Common myeloid progenitor, CD34-positive (primary cell): ENCODE data around the gene NUCKS1.

Experiments
- CTCF ChIA-PET: fragments of 350-600 bp; sonication (Branson Sonifier 250); formaldehyde crosslinking; loops from one replicate; lab custom pipeline; 2021; ENCODE audit warnings: antibody characterized with exemption; lab: Charles Lee
- POLR2A ChIA-PET: fragments of 350-600 bp; sonication (Branson Sonifier 250); formaldehyde crosslinking; loops from one replicate; lab custom pipeline; 2021; ENCODE audit warnings: antibody characterized with exemption; lab: Charles Lee
- DNase-seq, 3 donors: peaks; one replicate each; pipeline versions ENCODE4 v3.0.0 to v3.0.0-alpha.2; 2013
- H3K27ac ChIP-seq, 2 experiments: 1 replicate in 1 of 2; 2 replicates in 1 of 2; pipeline ENCODE4 v1.7.0; 2013; ENCODE audit warnings: inconsistent platforms in 2 of 2, low read length in 2 of 2, mild to moderate bottlenecking in 2 of 2, low read depth in 1 of 2, moderate library complexity in 1 of 2; ENCODE audit not compliant: severe bottlenecking in 2 of 2, insufficient read depth in 1 of 2, poor library complexity in 1 of 2
- H3K27me3 ChIP-seq, 5 experiments: replicated peaks in 2 of 5; 1 replicate in 3 of 5; 2 replicates in 2 of 5; pipeline versions ENCODE4 v1.6.1 to v1.7.0; 2013; ENCODE audit warnings: low read length in 4 of 5, mild to moderate bottlenecking in 2 of 5, moderate library complexity in 2 of 5, inconsistent platforms in 1 of 5; ENCODE audit not compliant: insufficient read depth in 5 of 5, control insufficient read depth in 4 of 5
- H3K36me3 ChIP-seq, 4 experiments: 1 replicate in 2 of 4; 2 replicates in 2 of 4; pipeline versions ENCODE4 v1.6.1 to v1.7.0; 2013; ENCODE audit warnings: low read length in 3 of 4, control low read depth in 1 of 4, mild to moderate bottlenecking in 1 of 4; ENCODE audit not compliant: control insufficient read depth in 4 of 4, insufficient read depth in 4 of 4
- H3K4me1 ChIP-seq, 4 experiments: 1 replicate in 3 of 4; 2 replicates in 1 of 4; pipeline versions ENCODE4 v1.6.1 to v1.7.1; 2013; ENCODE audit warnings: low read length in 3 of 4, mild to moderate bottlenecking in 3 of 4, control low read depth in 1 of 4, inconsistent platforms in 1 of 4, moderate library complexity in 1 of 4; ENCODE audit not compliant: control insufficient read depth in 4 of 4, insufficient read depth in 4 of 4; ENCODE audit errors: control extremely low read depth in 1 of 4
- H3K4me3 ChIP-seq, 7 experiments: 1 replicate in 4 of 7; 2 replicates in 3 of 7; pipeline versions ENCODE4 v1.5.1 to v1.7.0; 2013; ENCODE audit warnings: mild to moderate bottlenecking in 7 of 7, low read length in 6 of 7, moderate library complexity in 6 of 7, inconsistent platforms in 2 of 7, low read depth in 2 of 7, control low read depth in 1 of 7; ENCODE audit not compliant: insufficient read depth in 4 of 7, control insufficient read depth in 1 of 7; ENCODE audit errors: extremely low read depth in 1 of 7
- H3K9me3 ChIP-seq, 5 experiments: 1 replicate in 4 of 5; 2 replicates in 1 of 5; pipeline versions ENCODE4 v1.6.1 to v1.7.1; 2013; ENCODE audit warnings: low read length in 4 of 5, mild to moderate bottlenecking in 2 of 5, inconsistent platforms in 1 of 5, low read depth in 1 of 5, moderate library complexity in 1 of 5; ENCODE audit not compliant: control insufficient read depth in 4 of 5, insufficient read depth in 2 of 5; ENCODE audit errors: control extremely low read depth in 1 of 5
- WGBS: methylation state at CpG from one replicate; pipeline ENCODE4 v1.1.5; 2013; ENCODE audit not compliant: insufficient coverage; 5-methylcytosine and 5-hydroxymethylcytosine counted together

The NUCKS1 gene

GRCh38 chr1:205763980-205764379 is 14.0 kb upstream of the NUCKS1 start:
- Histone ChIP-seq H3K9me3 (no peaks in the 10 kb centered on the region), H3K4me3 (no peak overlapping the region), H3K27me3 (no peaks in the 10 kb centered on the region), H3K36me3 (no peaks in the 10 kb centered on the region), H3K4me1 (no peaks in the 10 kb centered on the region), H3K27ac (no peak overlapping the region)
- DNase-seq: no peak
- ChIA-PET POLR2A (no interaction called here), CTCF (interaction anchor here (0.6 to 1.2 kb wide), 2 partner anchors 8 to 18 kb away, joined by 3 to 4 read pairs; no protein-coding TSS in a partner anchor)

- Histone ChIP-seq H3K4me1 (no peaks in the 10 kb centered on the region), H3K27ac (no peak overlapping the region), H3K9me3 (no peaks in the 10 kb centered on the region), H3K4me3 (no peak overlapping the region), H3K36me3 (no peaks in the 10 kb centered on the region), H3K27me3 (no peaks in the 10 kb centered on the region)
- no peak for DNase-seq
- no CpG with 5 or more reads among the region's 3 CpGs for WGBS
- ChIA-PET CTCF (interaction anchor here (1.4 kb wide), 1 partner anchor 10 kb away, joined by 4 read pairs; no protein-coding TSS in a partner anchor), POLR2A (no interaction called here)
Observed at GRCh38 chr1:205760606-205761005, 10.6 kb upstream of the NUCKS1 start.

DNA sequence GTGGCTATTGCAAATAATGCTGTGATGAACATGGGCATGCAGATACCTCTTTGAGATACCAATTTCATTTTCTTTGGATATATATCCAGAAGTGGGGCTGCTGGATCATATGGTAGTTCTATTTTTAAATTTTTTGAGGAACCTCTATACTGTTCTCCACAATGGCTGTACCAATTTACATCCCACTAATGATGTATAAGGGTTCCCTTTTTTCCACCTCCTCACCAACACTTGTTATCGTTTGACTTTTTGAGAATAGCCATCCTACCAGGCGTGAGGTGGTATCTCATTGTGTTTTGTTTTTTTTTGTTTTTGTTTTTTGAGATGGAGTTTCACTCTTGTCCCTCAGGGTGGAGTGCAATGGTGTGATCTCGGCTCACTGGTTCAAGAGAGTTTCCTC is 6.6 kb upstream of the NUCKS1 start:
- POLR2A ChIA-PET: no interaction called here
- no CpG with 5 or more reads among the region's 3 CpGs for WGBS
- CTCF ChIA-PET: interaction anchor here (0.9 to 1.5 kb wide), 2 partner anchors 17 to 18 kb away, joined by 3 read pairs; no protein-coding TSS in a partner anchor
- Histone ChIP-seq H3K27me3 (no peaks in the 10 kb centered on the region), H3K4me3 (no peak overlapping the region), H3K27ac (no peak overlapping the region), H3K4me1 (no peaks in the 10 kb centered on the region), H3K36me3 (no peaks in the 10 kb centered on the region), H3K9me3 (no peaks in the 10 kb centered on the region)
- DNase-seq: no peak

DNA sequence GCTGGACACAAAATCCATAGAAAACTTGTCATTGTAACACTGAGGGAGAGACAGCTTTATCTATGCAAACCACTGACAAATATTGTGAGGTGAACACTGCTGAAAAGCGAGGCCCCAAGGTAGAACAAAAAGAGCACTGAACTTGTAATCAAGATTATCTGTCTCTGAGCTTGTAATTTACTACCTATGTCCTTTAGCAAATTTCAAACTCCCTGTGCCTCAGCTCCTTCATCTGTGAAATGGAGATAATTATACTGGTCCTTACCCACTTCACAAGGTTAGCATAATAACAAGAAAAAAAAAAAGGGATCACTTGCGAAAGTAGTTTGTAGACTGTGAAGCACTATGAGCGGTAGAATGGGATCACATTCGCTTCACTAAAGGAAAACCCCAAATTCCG is 4.9 kb upstream of the NUCKS1 start:
- ChIA-PET CTCF (interaction anchor here (0.6 to 1.3 kb wide), 6 partner anchors 9 to 153 kb away, joined by 3 to 6 read pairs (median 3); no protein-coding TSS in a partner anchor), POLR2A (no interaction called here)
- no peaks in the 10 kb centered on the region for H3K36me3 ChIP-seq
- H3K4me1 ChIP-seq: peaks cover 0 to 5% (median 4%) of the 10 kb centered on the region in 4 experiments
- DNase-seq: no peak
- H3K9me3 ChIP-seq: no peaks in the 10 kb centered on the region
- H3K27ac ChIP-seq: no peak overlapping the region
- no peak overlapping the region for H3K4me3 ChIP-seq
- no peaks in the 10 kb centered on the region for H3K27me3 ChIP-seq
- 100% methylated on average over 3 of the region's 5 CpGs for WGBS

DNA sequence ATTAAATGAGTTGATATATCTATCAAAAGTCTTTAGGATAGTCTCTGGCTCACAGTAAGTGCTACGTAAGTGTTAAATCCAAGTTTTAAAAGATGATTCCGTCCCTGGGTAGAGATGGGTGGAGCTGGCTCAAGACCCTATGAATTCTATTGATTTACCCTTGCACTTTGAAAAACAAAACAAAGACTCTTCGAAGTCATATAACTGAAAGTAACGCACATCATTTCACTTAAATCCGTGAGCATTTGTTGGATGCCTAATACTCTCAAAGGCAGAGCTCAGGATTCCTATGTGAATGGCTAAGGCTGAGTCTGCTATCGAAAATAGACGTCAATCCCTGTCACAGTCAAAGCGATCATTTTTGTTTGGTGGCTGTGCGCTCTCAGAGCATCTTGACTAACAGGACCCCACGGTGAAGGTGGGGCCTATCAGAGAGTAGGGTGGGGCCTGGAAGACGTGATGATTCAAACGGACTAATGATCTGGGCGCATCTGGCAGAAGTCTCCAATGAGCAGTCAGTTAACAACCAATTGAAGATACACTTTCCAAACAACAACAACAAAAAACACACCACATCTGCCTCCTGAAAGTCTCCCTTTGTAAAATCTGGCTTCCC is 1.2 kb upstream of the NUCKS1 start:
- WGBS: 81% methylated on average over 12 of the region's 13 CpGs
- peak overlapping the region in 1 of 7 experiments; percentile 92 for H3K4me3 ChIP-seq
- peak; percentile 51 to 71 (median 60) for DNase-seq
- H3K36me3 ChIP-seq: peaks cover 0 to 14% (median 0%) of the 10 kb centered on the region in 4 experiments
- no peaks in the 10 kb centered on the region for H3K27me3 ChIP-seq
- H3K27ac ChIP-seq: peak overlapping the region in 1 of 2 experiments; percentile 98
- ChIA-PET CTCF (interaction anchor here (1.3 kb wide), 1 partner anchor 9 kb away, joined by 4 read pairs; no protein-coding TSS in a partner anchor), POLR2A (no interaction called here)
- H3K4me1 ChIP-seq: peaks cover 13 to 26% (median 19%) of the 10 kb centered on the region in 4 experiments
- H3K9me3 ChIP-seq: no peaks in the 10 kb centered on the region

DNA sequence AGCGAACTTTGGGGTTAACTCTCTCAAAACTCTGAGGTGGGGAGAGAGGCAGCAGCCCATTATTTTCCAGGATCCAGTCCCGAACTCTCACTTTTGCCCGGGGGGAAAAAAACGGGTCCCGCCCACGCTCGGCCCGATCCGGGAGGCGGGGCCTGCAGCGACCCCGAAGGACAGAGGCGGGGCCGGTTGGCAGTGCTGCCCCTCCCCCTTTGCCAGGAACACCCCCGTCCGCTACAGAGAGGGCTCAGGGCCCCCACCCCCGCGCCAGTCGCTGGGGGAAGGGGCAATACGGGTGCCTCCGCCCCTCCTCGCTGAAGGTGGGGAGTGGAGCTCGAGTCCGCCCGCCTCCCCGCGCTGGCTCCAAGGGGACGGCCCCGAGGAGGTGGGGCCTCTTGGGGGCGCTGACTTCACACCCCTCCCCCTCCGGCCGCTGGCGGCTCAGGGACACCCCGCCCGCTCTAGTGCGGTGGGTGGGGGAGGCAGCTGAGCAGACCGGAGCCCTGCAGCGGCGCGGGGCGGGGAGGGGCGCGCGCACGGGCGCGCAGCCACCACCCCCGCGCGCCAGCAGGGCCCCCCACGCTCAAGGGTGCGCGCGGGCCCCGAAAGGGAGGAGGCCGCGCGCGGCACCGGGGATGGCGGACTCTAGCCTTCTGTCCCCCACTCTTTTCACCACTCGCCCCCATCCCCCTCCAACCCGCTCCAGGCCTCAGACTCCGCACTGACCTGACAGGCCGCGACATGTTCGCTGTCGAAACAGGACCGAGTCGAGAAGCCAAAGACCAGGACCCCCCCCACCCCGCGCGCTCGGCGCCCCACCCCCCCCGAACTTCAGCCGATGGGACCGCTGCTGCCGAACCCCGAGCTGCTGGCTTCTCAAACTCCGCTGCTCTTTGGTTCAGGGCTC is 496 bp downstream of the NUCKS1 start:
- ChIA-PET CTCF (interaction anchor here (0.8 to 1.7 kb wide), 4 partner anchors 9 to 90 kb away, joined by 3 to 6 read pairs (median 4); no protein-coding TSS in a partner anchor), POLR2A (interaction anchor here (0.6 to 1.2 kb wide), 5 partner anchors 12 to 49 kb away, joined by 3 to 7 read pairs (median 4); partner anchors contain the start of gene RAB29)
- Histone ChIP-seq H3K36me3 (peaks cover 0 to 14% (median 0%) of the 10 kb centered on the region in 4 experiments), H3K9me3 (no peaks in the 10 kb centered on the region), H3K27ac (peak overlapping the region; percentile 97 to 98), H3K4me3 (peak overlapping the region; percentile 82 to 99 (median 94)), H3K27me3 (no peaks in the 10 kb centered on the region), H3K4me1 (peaks cover 13 to 31% (median 19%) of the 10 kb centered on the region in 4 experiments)
- peak; percentile 95 to 98 (median 98) for DNase-seq
- under 1% methylated on average over 26 of the region's 81 CpGs for WGBS
